B cell (primary cell): Measurements from ENCODE around the gene CDH20.

Experiments
- CTCF ChIP-seq: fragments of 200-600 bp; IDR thresholded peaks from one replicate; pipeline ENCODE4 v1.8.0; 2022; ENCODE audit warnings: antibody characterized with exemption, mild to moderate bottlenecking
- EZH2 ChIP-seq: IDR thresholded peaks from 2 replicates; pipeline ENCODE4 v1.6.1; 2012; ENCODE audit warnings: borderline replicate concordance, low read depth, mild to moderate bottlenecking, moderate library complexity, low read length; ENCODE audit not compliant: insufficient read depth, poor library complexity, severe bottlenecking

GRCh38 chr18:61589724-61590065 is 256.5 kb downstream of the CDH20 start:
- TF ChIP-seq EZH2 (no peak), CTCF (no peak)
